ENCODE measurements around the gene C1QTNF5.

C1QTNF5 gene

DNA sequence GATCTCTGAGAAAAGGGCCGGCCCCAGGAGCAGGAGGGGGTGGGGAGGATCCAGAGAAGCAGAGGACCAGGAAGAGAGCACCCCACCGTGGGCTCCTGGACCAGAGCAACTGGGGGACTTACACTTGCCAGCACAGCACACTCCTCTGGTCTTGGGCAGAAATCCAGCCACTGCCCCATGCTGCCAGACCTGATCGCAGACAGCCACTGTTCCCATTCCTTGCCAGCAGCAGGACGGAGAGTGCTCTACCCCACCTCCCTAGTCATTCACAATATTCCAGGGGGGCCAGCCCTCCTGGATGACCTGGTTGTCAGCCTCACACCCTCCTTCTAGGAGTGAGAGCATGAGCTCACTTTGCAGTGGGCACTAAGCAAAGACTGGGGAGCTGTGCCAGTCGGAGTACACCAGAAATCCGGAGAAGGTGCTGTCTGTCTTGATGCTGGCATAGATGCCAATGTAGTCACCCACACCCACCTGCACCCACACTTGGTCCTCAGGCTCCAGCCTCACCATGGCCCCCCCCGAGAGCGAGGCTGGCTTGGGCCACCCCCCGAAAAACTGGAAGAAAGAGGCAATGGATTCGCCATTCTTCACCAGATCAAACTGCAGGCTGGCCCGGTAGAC is 1.6 kb downstream of the C1QTNF5 start:
- H3K27me3 ChIP-seq (ENCODE audit: insufficient read depth, poor library complexity, severe bottlenecking): peaks cover 24% of the 10 kb centered on the region
- DNase-seq (ENCODE audit: low read depth in 1 of 2, low spot score in 1 of 2): no peak
- H3K27ac ChIP-seq (replicated peaks): no peak overlapping the region
- H3K4me3 ChIP-seq (replicated peaks; ENCODE audit: insufficient read depth, low read length): no peak overlapping the region
- TF ChIP-seq, protein P1, sequence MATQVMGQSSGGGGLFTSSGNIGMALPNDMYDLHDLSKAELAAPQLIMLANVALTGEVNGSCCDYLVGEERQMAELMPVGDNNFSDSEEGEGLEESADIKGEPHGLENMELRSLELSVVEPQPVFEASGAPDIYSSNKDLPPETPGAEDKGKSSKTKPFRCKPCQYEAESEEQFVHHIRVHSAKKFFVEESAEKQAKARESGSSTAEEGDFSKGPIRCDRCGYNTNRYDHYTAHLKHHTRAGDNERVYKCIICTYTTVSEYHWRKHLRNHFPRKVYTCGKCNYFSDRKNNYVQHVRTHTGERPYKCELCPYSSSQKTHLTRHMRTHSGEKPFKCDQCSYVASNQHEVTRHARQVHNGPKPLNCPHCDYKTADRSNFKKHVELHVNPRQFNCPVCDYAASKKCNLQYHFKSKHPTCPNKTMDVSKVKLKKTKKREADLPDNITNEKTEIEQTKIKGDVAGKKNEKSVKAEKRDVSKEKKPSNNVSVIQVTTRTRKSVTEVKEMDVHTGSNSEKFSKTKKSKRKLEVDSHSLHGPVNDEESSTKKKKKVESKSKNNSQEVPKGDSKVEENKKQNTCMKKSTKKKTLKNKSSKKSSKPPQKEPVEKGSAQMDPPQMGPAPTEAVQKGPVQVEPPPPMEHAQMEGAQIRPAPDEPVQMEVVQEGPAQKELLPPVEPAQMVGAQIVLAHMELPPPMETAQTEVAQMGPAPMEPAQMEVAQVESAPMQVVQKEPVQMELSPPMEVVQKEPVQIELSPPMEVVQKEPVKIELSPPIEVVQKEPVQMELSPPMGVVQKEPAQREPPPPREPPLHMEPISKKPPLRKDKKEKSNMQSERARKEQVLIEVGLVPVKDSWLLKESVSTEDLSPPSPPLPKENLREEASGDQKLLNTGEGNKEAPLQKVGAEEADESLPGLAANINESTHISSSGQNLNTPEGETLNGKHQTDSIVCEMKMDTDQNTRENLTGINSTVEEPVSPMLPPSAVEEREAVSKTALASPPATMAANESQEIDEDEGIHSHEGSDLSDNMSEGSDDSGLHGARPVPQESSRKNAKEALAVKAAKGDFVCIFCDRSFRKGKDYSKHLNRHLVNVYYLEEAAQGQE (IDR thresholded peaks at IDR 0.05; ENCODE audit: insufficient replicate concordance, low read depth): no peak
- no peak for TF ChIP-seq SPI1 (IDR thresholded peaks at IDR 0.05; ENCODE audit: borderline replicate concordance, low read depth)

DNA sequence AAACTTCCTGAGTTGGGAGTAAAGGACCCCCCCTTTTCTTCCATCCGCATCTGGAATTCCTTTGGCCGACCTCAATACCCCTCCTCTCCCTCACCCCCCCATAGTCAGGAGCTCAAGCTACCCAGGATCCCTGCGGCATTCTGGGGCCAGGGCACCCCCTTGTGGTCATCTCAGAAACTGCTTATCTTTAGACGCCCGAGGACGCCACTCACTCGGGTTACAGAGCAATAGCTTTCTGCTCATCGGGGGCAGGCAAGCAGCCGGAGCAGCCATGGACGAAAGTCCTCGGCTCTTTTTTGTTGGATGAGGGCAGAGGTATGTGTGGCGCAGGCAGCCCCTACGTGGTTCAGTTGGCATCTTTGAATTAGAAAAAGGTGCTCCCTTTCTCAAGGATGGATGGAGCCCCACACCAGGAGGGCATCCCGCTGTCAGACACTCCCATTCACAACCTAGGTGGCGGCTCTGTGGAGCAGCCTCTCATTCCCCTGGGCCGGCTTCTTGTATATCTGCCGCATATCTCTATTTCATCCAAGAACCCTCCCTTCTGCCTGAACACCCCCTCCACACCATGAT is 2.3 kb downstream of the C1QTNF5 start:
- peaks cover 24% of the 10 kb centered on the region for H3K27me3 ChIP-seq (ENCODE audit: insufficient read depth, poor library complexity, severe bottlenecking)
- DNase-seq (ENCODE audit: low read depth in 1 of 2, low spot score in 1 of 2): peak in 1 of 2 experiments; percentile 70
- H3K27ac ChIP-seq (replicated peaks): no peak overlapping the region
- TF ChIP-seq CTCF (IDR thresholded peaks at IDR 0.05; ENCODE audit: insufficient read depth, low read length): peak; percentile 29
- TF ChIP-seq SPI1 (IDR thresholded peaks at IDR 0.05; ENCODE audit: borderline replicate concordance, low read depth): no peak
- no peak overlapping the region for H3K4me3 ChIP-seq (replicated peaks; ENCODE audit: insufficient read depth, low read length)

GRCh38 chr11:119337581-119338317 is 2.9 kb downstream of the C1QTNF5 start:
- TF ChIP-seq POLR2AphosphoS5 (IDR thresholded peaks at IDR 0.05; ENCODE audit: low read depth) (no peak), SPI1 (IDR thresholded peaks at IDR 0.05; ENCODE audit: borderline replicate concordance, low read depth) (no peak), GABPA (IDR thresholded peaks at IDR 0.05; ENCODE audit: low read depth) (no peak), CTCF (IDR thresholded peaks at IDR 0.05; ENCODE audit: insufficient read depth, low read length) (no peak)
- TF ChIP-seq, protein P1 (IDR thresholded peaks at IDR 0.05; ENCODE audit: insufficient replicate concordance, low read depth): no peak
- Histone ChIP-seq H3K4me3 (replicated peaks; ENCODE audit: insufficient read depth, low read length) (no peak overlapping the region), H3K27ac (replicated peaks) (no peak overlapping the region), H3K27me3 (ENCODE audit: insufficient read depth, poor library complexity, severe bottlenecking) (peaks cover 24% of the 10 kb centered on the region)
- DNase-seq (ENCODE audit: low read depth in 1 of 2, low spot score in 1 of 2): no peak

DNA sequence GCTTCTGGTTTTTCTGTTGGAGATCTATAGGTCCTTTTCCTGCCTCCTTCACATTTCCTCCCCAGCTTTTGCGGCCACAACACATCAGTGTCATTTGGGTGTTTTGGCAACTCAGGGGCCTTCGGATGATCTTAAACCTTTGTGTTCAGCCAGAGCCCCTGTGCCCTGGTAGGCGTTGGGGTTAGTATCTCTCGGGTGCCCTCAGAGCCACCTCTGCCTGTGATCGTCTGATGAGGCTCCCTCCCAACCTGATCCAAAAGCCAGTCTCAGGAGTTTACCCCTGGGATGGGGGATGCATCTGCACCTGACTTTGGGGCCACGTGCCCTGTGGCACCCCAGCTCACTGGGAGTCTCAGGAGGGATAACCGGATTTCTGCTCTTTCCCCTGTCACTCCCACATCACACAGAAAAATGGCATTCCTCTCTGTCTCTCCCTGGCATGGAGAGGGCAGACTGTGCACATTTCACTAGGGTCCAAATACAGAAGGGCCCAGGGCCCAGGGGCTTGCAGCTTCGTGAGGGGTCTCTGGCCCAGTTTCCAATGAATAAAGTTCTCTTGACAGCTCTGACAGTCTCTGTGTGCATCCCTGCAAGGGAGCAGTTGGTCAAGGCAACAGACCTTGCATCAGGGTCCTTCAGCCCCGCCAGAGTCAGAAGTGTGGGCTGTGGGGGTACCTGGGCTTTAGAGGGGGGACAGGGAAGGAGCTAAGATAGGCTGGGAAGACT is 3.8 kb downstream of the C1QTNF5 start:
- TF ChIP-seq, protein P1 (IDR thresholded peaks at IDR 0.05; ENCODE audit: insufficient replicate concordance, low read depth): no peak
- no peak for TF ChIP-seq CTCF (IDR thresholded peaks at IDR 0.05; ENCODE audit: insufficient read depth, low read length)
- TF ChIP-seq SPI1 (IDR thresholded peaks at IDR 0.05; ENCODE audit: borderline replicate concordance, low read depth): no peak
- no peak for TF ChIP-seq GABPA (IDR thresholded peaks at IDR 0.05; ENCODE audit: low read depth)
- no peak for TF ChIP-seq POLR2AphosphoS5 (IDR thresholded peaks at IDR 0.05; ENCODE audit: low read depth)
- no peak for DNase-seq (ENCODE audit: low read depth in 1 of 2, low spot score in 1 of 2)
- Histone ChIP-seq H3K27me3 (ENCODE audit: insufficient read depth, poor library complexity, severe bottlenecking) (peaks cover 20% of the 10 kb centered on the region), H3K4me3 (replicated peaks; ENCODE audit: insufficient read depth, low read length) (no peak overlapping the region), H3K27ac (replicated peaks) (no peak overlapping the region)

All from HL-60 (cell line).